Neural progenitor cell (in vitro differentiated cells): ENCODE results near the gene CARNS1.

ENCODE experiments used
- EZH2 ChIP-seq: fragments of 200-600 bp; sonication (generic); IDR thresholded peaks from 2 replicates; pipeline ENCODE4 v1.6.1; 2017; ENCODE audit warnings: antibody characterized with exemption, mild to moderate bottlenecking, moderate library complexity
- EZH2phosphoT487 ChIP-seq: fragments of 200-600 bp; sonication (generic); IDR thresholded peaks from 2 replicates; pipeline ENCODE4 v1.6.1; 2017; ENCODE audit warnings: antibody characterized with exemption
- TF ChIP-seq, protein P1 (sequence below): fragments of 200-600 bp; sonication (generic); IDR thresholded peaks from 2 replicates; pipeline ENCODE4 v1.5.1; 2017; ENCODE audit warnings: antibody characterized with exemption, mild to moderate bottlenecking

- TF ChIP-seq, protein P1, sequence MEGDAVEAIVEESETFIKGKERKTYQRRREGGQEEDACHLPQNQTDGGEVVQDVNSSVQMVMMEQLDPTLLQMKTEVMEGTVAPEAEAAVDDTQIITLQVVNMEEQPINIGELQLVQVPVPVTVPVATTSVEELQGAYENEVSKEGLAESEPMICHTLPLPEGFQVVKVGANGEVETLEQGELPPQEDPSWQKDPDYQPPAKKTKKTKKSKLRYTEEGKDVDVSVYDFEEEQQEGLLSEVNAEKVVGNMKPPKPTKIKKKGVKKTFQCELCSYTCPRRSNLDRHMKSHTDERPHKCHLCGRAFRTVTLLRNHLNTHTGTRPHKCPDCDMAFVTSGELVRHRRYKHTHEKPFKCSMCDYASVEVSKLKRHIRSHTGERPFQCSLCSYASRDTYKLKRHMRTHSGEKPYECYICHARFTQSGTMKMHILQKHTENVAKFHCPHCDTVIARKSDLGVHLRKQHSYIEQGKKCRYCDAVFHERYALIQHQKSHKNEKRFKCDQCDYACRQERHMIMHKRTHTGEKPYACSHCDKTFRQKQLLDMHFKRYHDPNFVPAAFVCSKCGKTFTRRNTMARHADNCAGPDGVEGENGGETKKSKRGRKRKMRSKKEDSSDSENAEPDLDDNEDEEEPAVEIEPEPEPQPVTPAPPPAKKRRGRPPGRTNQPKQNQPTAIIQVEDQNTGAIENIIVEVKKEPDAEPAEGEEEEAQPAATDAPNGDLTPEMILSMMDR = no peak
- TF ChIP-seq EZH2 (no peak), EZH2phosphoT487 (no peak)
Observed at GRCh38 chr11:67450796-67451657, 35.5 kb downstream of the CARNS1 start.
